Mammary epithelial cell (primary cell): ENCODE results near the gene TCOF1.

Experiments
- CTCF ChIP-seq, 2 donors: IDR thresholded peaks in 1 of 2; conservative IDR thresholded peaks in 1 of 2; 2 replicates each; pipeline ENCODE4 v1.5.1; 2011 to 2012; ENCODE audit warnings: inconsistent platforms in 2 of 2, low read length in 2 of 2, mild to moderate bottlenecking in 2 of 2, control low read depth in 1 of 2, low read depth in 1 of 2; ENCODE audit not compliant: insufficient read depth in 1 of 2; ENCODE audit errors: extremely low read depth in 1 of 2
- EZH2 ChIP-seq: IDR thresholded peaks from 2 replicates; pipeline ENCODE4 v1.6.1; 2012; ENCODE audit warnings: low read length, inconsistent platforms, borderline replicate concordance

- TF ChIP-seq CTCF (conservative IDR thresholded peaks at IDR 0.05 in 1 of 2, IDR thresholded peaks at IDR 0.05 in 1 of 2; ENCODE audit: extremely low read depth in 1 of 2, insufficient read depth in 1 of 2, low read depth in 1 of 2, low read length in 2 of 2) (no peak), EZH2 (no peak)
Observed at GRCh38 chr5:150353032-150353675, 4.3 kb upstream of the TCOF1 start.
